ENCODE results near the gene IGFBPL1.

DNA sequence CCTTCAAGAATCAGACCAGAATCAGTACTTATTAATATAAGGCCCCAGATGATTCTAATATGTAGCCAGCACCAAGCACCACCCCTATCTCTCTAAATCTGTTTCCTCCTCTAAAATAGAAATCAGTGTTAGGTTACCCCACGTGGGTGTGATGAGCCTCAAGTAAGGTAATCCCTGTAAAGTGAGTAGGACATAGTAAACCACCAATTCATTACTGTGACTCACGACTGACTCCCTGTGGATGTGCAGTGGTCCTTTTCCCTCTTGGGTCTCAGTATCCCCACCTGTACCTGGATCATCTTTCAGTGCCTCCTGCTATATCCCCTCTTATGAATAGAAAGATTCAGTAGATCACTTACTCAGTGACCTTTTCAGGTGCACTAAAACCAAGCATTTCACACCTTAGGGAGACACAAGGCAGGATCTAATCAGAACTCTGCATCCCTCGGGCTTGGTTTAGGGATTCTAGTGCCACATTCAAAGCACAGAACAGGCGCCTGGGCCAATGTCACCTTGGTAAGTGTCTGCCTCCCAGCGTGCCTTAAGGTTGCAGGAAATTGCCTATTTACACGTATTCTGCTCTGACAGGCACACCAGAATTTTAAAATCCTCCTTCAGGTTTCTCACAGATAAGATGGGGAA is 43.9 kb downstream of the IGFBPL1 start:
- TF ChIP-seq, protein P1, sequence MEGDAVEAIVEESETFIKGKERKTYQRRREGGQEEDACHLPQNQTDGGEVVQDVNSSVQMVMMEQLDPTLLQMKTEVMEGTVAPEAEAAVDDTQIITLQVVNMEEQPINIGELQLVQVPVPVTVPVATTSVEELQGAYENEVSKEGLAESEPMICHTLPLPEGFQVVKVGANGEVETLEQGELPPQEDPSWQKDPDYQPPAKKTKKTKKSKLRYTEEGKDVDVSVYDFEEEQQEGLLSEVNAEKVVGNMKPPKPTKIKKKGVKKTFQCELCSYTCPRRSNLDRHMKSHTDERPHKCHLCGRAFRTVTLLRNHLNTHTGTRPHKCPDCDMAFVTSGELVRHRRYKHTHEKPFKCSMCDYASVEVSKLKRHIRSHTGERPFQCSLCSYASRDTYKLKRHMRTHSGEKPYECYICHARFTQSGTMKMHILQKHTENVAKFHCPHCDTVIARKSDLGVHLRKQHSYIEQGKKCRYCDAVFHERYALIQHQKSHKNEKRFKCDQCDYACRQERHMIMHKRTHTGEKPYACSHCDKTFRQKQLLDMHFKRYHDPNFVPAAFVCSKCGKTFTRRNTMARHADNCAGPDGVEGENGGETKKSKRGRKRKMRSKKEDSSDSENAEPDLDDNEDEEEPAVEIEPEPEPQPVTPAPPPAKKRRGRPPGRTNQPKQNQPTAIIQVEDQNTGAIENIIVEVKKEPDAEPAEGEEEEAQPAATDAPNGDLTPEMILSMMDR (IDR thresholded peaks at IDR 0.05; ENCODE audit: low read depth, low read length, poor library complexity, severe bottlenecking) = no peak
- no peak for TF ChIP-seq EZH2phosphoT487 (IDR thresholded peaks at IDR 0.05; ENCODE audit: borderline replicate concordance, low read length)
